Psoas muscle (tissue), 8 donors: ENCODE data around the gene RBMX. TPM values are rescaled to one million over a fixed set of nuclear protein-coding genes. Genes with fewer than 3 reads are reported as not detected.
"Not testable (repeated sequence)": the region's sequence is repeated elsewhere in the genome, so short reads cannot be mapped to it uniquely, and the experiment has no call there.

ENCODE experiments used
- ATAC-seq, 4 donors: fragments of 200-7000 bp; cut with Tn5 transposase; one replicate each; pipeline ENCODE4 v1.9.1; 2020; ENCODE audit warnings: moderate library complexity in 3 of 4, mild to moderate bottlenecking in 2 of 4
- DNase-seq, 2 donors: peaks; one replicate each; pipeline ENCODE4 v3.0.0-alpha.2; 2020
- H3K27ac ChIP-seq: fragments of 200-600 bp; one replicate; pipeline ENCODE4 v1.8.0; 2022
- H3K27me3 ChIP-seq, 3 donors: fragments of 200-600 bp in 1 of 3; one replicate each; pipeline versions ENCODE4 v1.6.1 to v1.8.0; 2013 to 2022; ENCODE audit warnings: low read length in 2 of 3, mild to moderate bottlenecking in 2 of 3, moderate library complexity in 1 of 3; ENCODE audit not compliant: insufficient read depth in 3 of 3
- H3K36me3 ChIP-seq, 2 donors: fragments of 200-600 bp in 1 of 2; one replicate each; pipeline versions ENCODE4 v1.6.1 to v1.8.0; 2013 to 2022; ENCODE audit warnings: low read depth in 1 of 2, mild to moderate bottlenecking in 1 of 2, moderate library complexity in 1 of 2; ENCODE audit not compliant: insufficient read depth in 1 of 2
- H3K4me1 ChIP-seq: fragments of 200-600 bp; one replicate; pipeline ENCODE4 v1.8.0; 2022
- H3K4me3 ChIP-seq: fragments of 200-600 bp; one replicate; pipeline ENCODE4 v1.8.0; 2022; ENCODE audit warnings: mild to moderate bottlenecking
- H3K9me3 ChIP-seq: fragments of 200-600 bp; one replicate; pipeline ENCODE4 v1.8.0; 2022
- WGBS, 3 donors: extraction: QIAGEN DNeasy Blood & Tissue Kit; methylation state at CpG; one replicate each; pipeline versions ENCODE4 v1.1.6 to v1.1.7; 2013; 5-methylcytosine and 5-hydroxymethylcytosine counted together
- intact Hi-C, 2 donors: fragments of 100-400 bp; cut with DNase I; formaldehyde crosslinking; loops; one replicate each; pipeline versions ENCODE4 v1.11.0 to v1.14.2; 2022
- polyA plus RNA-seq, 3 donors: library from polyadenylated mRNA; stranded (reverse); fragments of 200-250 nt; gene quantifications; one replicate each; pipeline ENCODE4 v1.2.3, GENCODE V29; 2013
- total RNA-seq, 4 donors: library from RNA; stranded (reverse); fragmentation: NEBNext Ultra II Directional in 2 of 4; extraction: Animal tissue kit (Norgen Biotek cat#: 25700) in 2 of 4; gene quantifications; one replicate each; pipeline versions ENCODE4 v1.2.1 to v1.2.4, GENCODE V29; 2021 to 2023
- TF ChIP-seq, protein P1 (sequence below): fragments of 200-600 bp; IDR thresholded peaks from one replicate; pipeline ENCODE4 v1.8.0; 2022; ENCODE audit warnings: antibody characterized with exemption
- donor health status: healthy with polysubstance abuse.
- donor health status: DM: no; HTN: no; CAD: no; lungs with moderate emphysema.
- donor health status: Bipolar disorder and iron deficiency.
- donor health status: healthy.
- donor health status: DM: yes; HTN: yes; CAD: no.
- donor health status: DM: no; HTN: no; CAD: no.
- donor health status: DM: no; HTN: no; CAD: no.
- donor health status: DM: yes; HTN: yes; CAD: no.

Gene RBMX
- total and polyA plus RNA-seq, 7 donors, result 67.9 to 131 (median 98.9) TPM

DNA sequence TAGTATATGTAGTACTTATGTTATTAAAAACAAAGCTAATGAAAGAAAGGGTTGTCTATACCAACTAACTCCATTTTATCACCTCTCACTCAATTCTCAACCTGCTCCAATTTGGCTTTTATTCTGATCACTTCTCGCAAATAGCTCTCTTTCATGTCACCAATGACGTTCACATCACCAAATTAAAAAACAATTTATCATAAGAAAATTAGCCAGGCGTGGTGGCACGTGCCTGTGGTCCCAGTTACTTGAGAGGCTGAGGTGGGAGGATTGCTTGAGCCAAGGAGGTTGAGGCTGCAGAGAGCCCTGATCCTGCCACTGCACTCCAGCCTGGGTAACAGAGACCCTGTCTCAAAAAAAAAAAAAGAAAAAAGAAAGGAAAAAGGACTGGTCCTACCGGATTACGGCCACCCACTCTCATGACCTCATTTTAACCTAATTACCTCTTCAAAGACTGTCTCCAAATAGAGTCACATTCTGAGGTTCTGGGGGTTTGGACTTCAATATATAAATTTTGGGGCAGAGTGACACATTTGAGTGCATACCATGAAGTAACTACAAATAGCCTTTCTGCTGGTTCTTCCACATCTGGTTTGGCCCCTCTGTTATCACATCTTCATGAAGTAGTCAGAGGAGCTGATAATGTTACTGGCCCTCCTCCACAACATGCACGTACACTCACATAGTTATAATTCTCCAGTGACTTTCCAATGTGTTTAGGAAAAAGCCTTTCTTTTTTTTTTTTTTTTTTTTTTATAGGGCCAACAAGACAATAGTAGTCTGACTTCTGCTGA is 15.8 kb upstream of the RBMX start:
- Histone ChIP-seq H3K36me3 (no peaks in the 10 kb centered on the region), H3K27me3 (no peaks in the 10 kb centered on the region), H3K9me3 (no peaks in the 10 kb centered on the region), H3K4me3 (no peak overlapping the region), H3K27ac (no peak overlapping the region), H3K4me1 (no peaks in the 10 kb centered on the region)
- ATAC-seq (no peak), DNase-seq (no peak)
- WGBS, 3 donors, result 68 to 80% (median 71%) methylated on average over 7 of the region's 7 CpGs
- TF ChIP-seq, protein P1, sequence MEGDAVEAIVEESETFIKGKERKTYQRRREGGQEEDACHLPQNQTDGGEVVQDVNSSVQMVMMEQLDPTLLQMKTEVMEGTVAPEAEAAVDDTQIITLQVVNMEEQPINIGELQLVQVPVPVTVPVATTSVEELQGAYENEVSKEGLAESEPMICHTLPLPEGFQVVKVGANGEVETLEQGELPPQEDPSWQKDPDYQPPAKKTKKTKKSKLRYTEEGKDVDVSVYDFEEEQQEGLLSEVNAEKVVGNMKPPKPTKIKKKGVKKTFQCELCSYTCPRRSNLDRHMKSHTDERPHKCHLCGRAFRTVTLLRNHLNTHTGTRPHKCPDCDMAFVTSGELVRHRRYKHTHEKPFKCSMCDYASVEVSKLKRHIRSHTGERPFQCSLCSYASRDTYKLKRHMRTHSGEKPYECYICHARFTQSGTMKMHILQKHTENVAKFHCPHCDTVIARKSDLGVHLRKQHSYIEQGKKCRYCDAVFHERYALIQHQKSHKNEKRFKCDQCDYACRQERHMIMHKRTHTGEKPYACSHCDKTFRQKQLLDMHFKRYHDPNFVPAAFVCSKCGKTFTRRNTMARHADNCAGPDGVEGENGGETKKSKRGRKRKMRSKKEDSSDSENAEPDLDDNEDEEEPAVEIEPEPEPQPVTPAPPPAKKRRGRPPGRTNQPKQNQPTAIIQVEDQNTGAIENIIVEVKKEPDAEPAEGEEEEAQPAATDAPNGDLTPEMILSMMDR, result no peak
- intact Hi-C loops, result no loop called here

- no peaks in the 10 kb centered on the region for H3K9me3 ChIP-seq
- ATAC-seq (no peak), DNase-seq (no peak)
- no peaks in the 10 kb centered on the region for H3K36me3 ChIP-seq
- 78 to 88% (median 81%) methylated on average over 3 of the region's 3 CpGs for WGBS, 3 donors
- H3K27ac ChIP-seq, result no peak overlapping the region
- no peaks in the 10 kb centered on the region for H3K27me3 ChIP-seq
- no peaks in the 10 kb centered on the region for H3K4me1 ChIP-seq
- TF ChIP-seq, protein P1, result no peak
- H3K4me3 ChIP-seq, result no peak overlapping the region
- intact Hi-C loops, result no loop called here
These were observed 11.9 kb upstream of the RBMX start for GRCh38 chrX:136892412-136892811.

- H3K4me1 ChIP-seq, H3K27ac ChIP-seq, ATAC-seq, H3K9me3 ChIP-seq, H3K4me3 ChIP-seq, intact Hi-C loops, H3K27me3 ChIP-seq, DNase-seq, H3K36me3 ChIP-seq: not testable (repeated sequence)
- 85 to 93% (median 93%) methylated on average over 6 of the region's 6 CpGs for WGBS, 3 donors
These were observed 10.1 kb upstream of the RBMX start for GRCh38 chrX:136890596-136890995.

DNA sequence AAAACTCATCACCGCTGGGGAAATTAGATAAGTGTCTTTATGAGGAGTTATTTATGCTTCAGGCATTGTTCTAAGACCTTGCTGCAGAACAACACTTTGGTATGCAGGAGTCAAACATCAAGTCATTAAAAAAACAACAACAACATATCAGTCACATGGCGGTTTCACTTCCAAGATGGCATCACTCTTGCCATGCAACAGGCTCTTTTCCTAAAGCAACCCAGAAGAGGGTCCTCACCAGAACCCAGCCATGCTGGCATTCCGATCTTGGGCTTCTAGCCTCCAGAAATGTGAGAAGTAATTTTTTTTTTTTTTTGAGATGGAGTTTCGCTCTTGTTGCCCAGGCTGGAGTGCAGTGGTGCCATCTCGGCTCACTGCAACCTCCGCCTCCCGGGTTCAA is 8.7 kb upstream of the RBMX start:
- intact Hi-C loops, result no loop called here
- TF ChIP-seq, protein P1, result no peak
- no peaks in the 10 kb centered on the region for H3K9me3 ChIP-seq
- no peak for DNase-seq
- no peak overlapping the region for H3K4me3 ChIP-seq
- no peaks in the 10 kb centered on the region for H3K36me3 ChIP-seq
- no peak for ATAC-seq
- no peaks in the 10 kb centered on the region for H3K4me1 ChIP-seq
- WGBS, 3 donors, result 88 to 100% (median 93%) methylated on average over 3 to 7 of the region's 7 CpGs
- H3K27ac ChIP-seq, result no peak overlapping the region
- no peaks in the 10 kb centered on the region for H3K27me3 ChIP-seq

GRCh38 chrX:136880003-136880451 is 498 bp downstream of the RBMX start:
- DNase-seq, result peak; percentile 30 to 68
- Histone ChIP-seq H3K27ac (peak overlapping the region; percentile 87), H3K36me3 (peaks cover 0 to 34% of the 10 kb centered on the region in 2 donors), H3K4me1 (no peaks in the 10 kb centered on the region), H3K4me3 (peak overlapping the region; percentile 82), H3K9me3 (no peaks in the 10 kb centered on the region), H3K27me3 (no peaks in the 10 kb centered on the region)
- intact Hi-C loops, result no loop called here
- 0 to 35% (median 1%) methylated on average over 30 to 32 of the region's 32 CpGs for WGBS, 3 donors
- TF ChIP-seq, protein P1, result no peak
- peak; percentile 46 to 76 (median 60) for ATAC-seq
